Measurements from ENCODE around the gene METTL17.

DNA sequence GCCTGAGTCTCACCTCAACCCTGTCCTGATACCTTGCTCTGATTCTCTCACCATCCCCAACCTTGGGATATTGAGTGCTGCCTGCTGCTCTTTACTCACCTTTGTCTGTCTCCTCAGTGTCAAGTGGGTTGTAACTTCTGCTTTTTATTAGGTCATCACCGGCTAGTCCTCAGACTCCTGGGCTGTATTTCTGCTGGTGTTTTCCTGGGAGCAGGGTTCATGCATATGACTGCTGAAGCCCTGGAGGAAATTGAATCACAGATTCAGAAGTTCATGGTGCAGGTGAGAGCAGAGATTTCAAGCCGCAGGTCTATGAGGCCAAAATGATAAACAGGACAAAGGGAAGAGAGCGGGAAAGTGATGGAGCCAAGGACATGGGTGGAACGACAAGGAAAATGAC lies 9.8 kb downstream of the METTL17 start:
- TF ChIP-seq POLR2A (IDR thresholded peaks at IDR 0.05): no peak
- TF ChIP-seq, protein P1, sequence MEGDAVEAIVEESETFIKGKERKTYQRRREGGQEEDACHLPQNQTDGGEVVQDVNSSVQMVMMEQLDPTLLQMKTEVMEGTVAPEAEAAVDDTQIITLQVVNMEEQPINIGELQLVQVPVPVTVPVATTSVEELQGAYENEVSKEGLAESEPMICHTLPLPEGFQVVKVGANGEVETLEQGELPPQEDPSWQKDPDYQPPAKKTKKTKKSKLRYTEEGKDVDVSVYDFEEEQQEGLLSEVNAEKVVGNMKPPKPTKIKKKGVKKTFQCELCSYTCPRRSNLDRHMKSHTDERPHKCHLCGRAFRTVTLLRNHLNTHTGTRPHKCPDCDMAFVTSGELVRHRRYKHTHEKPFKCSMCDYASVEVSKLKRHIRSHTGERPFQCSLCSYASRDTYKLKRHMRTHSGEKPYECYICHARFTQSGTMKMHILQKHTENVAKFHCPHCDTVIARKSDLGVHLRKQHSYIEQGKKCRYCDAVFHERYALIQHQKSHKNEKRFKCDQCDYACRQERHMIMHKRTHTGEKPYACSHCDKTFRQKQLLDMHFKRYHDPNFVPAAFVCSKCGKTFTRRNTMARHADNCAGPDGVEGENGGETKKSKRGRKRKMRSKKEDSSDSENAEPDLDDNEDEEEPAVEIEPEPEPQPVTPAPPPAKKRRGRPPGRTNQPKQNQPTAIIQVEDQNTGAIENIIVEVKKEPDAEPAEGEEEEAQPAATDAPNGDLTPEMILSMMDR (IDR thresholded peaks at IDR 0.05): no peak
